HepG2 (cell line): ENCODE data around the gene MFF. TPM values are rescaled to one million over a fixed set of nuclear protein-coding genes. Genes with fewer than 3 reads are reported as not detected.

Experiments used
- CEBPG ChIP-seq: IDR thresholded peaks from 2 replicates; pipeline ENCODE4 v1.6.1; 2016
- CREM ChIP-seq, 2 experiments: sonication (generic) in 1 of 2; formaldehyde crosslinking in 1 of 2; IDR thresholded peaks; 2 replicates each; pipeline versions ENCODE4 v1.4.0 to v1.6.1; 2016 to 2020; ENCODE audit warnings: antibody characterized with exemption in 1 of 2, mild to moderate bottlenecking in 1 of 2, missing genetic modification reagents in 1 of 2
- CSRNP2 ChIP-seq: sonication (generic); formaldehyde crosslinking; conservative IDR thresholded peaks from 2 replicates; pipeline ENCODE4 v1.8.0; 2022; ENCODE audit warnings: low read depth, missing genetic modification reagents
- DMAP1 ChIP-seq: IDR thresholded peaks from 2 replicates; pipeline ENCODE4 v1.6.1; 2016
- EED ChIP-seq: sonication (generic); formaldehyde crosslinking; IDR thresholded peaks from 2 replicates; pipeline ENCODE4 v1.5.0; 2020; ENCODE audit warnings: mild to moderate bottlenecking, missing genetic modification reagents
- EZH2 ChIP-seq: conservative IDR thresholded peaks from 2 replicates; pipeline ENCODE4 v1.6.1; 2012; ENCODE audit warnings: mild to moderate bottlenecking, low read depth, low read length, moderate library complexity
- FOSL1 ChIP-seq: sonication (generic); formaldehyde crosslinking; IDR thresholded peaks from 2 replicates; pipeline ENCODE4 v1.9.0; 2021; ENCODE audit warnings: missing genetic modification reagents, borderline replicate concordance
- FOXC1 ChIP-seq: sonication (generic); formaldehyde crosslinking; IDR thresholded peaks from 2 replicates; pipeline ENCODE4 v1.8.0; 2022; ENCODE audit warnings: mild to moderate bottlenecking, missing genetic modification reagents, borderline replicate concordance
- KDM5A ChIP-seq: fragments of 200-600 bp; sonication (generic); IDR thresholded peaks from 2 replicates; pipeline ENCODE4 v1.7.0; 2018; ENCODE audit warnings: antibody characterized with exemption, mild to moderate bottlenecking, low read length, borderline replicate concordance
- MYC ChIP-seq: sonication (generic); formaldehyde crosslinking; IDR thresholded peaks from 2 replicates; pipeline ENCODE4 v1.9.0; 2021; ENCODE audit warnings: missing genetic modification reagents, borderline replicate concordance
- NFE2 ChIP-seq: sonication (generic); formaldehyde crosslinking; IDR thresholded peaks from 2 replicates; pipeline ENCODE4 v1.4.0; 2020; ENCODE audit warnings: missing genetic modification reagents
- PAXIP1 ChIP-seq: sonication (generic); formaldehyde crosslinking; conservative IDR thresholded peaks from 2 replicates; pipeline ENCODE4 v1.4.0; 2020; ENCODE audit warnings: mild to moderate bottlenecking, missing genetic modification reagents, moderate library complexity
- SKIL ChIP-seq: sonication (generic); formaldehyde crosslinking; IDR thresholded peaks from 2 replicates; pipeline ENCODE4 v1.8.0; 2022; ENCODE audit warnings: missing genetic modification reagents, mild to moderate bottlenecking, moderate library complexity, borderline replicate concordance
- ZGPAT ChIP-seq: IDR thresholded peaks from 2 replicates; pipeline ENCODE4 v1.6.1; 2016; ENCODE audit warnings: mild to moderate bottlenecking
- ZNF274 ChIP-seq: sonication (generic); formaldehyde crosslinking; IDR thresholded peaks from 2 replicates; pipeline ENCODE4 v1.5.1; 2020; ENCODE audit warnings: mild to moderate bottlenecking, missing genetic modification reagents
- ZNF326 ChIP-seq: sonication (generic); formaldehyde crosslinking; IDR thresholded peaks from 2 replicates; pipeline ENCODE4 v1.4.0; 2020; ENCODE audit warnings: missing genetic modification reagents, borderline replicate concordance
- ZNF615 ChIP-seq: sonication (generic); formaldehyde crosslinking; IDR thresholded peaks from 2 replicates; pipeline ENCODE4 v1.5.0; 2020; ENCODE audit warnings: mild to moderate bottlenecking, missing genetic modification reagents, borderline replicate concordance
- ZXDC ChIP-seq: sonication (generic); formaldehyde crosslinking; IDR thresholded peaks from 2 replicates; pipeline ENCODE4 v1.5.0; 2020; ENCODE audit warnings: mild to moderate bottlenecking, missing genetic modification reagents
- polyA plus RNA-seq, 8 experiments: library from polyadenylated mRNA; depleted of rRNA in 3 of 8; stranded (reverse) in 7 of 8; unstranded in 1 of 8; fragments of >200 nt; fragmentation: Illumina TruSeq in 4 of 8; extraction: Trizol in 4 of 8; gene quantifications; 2 replicates each; pipeline versions ENCODE4 v1.2.1 to v1.2.3, GENCODE V29; 2011 to 2016; ENCODE audit warnings: low read depth in 4 of 8, missing spikeins in 1 of 8, mixed read lengths in 1 of 8; ENCODE audit not compliant: insufficient read depth in 1 of 8
- total RNA-seq, 5 experiments: library from RNA; depleted of rRNA; stranded (reverse); fragments of >200 nt; fragmentation: Illumina TruSeq; extraction: Trizol; gene quantifications; 2 replicates each; pipeline ENCODE4 v1.2.3, GENCODE V29; 2016; ENCODE audit warnings: low read depth in 1 of 5

Gene MFF
- total and polyA plus RNA-seq, 2 of the 13 experiments (the other 11 are each of a cell fraction or from before 2014, with no cell fraction given) = 81.9 to 156 TPM

- TF ChIP-seq EZH2 (no peak), CREM (IDR thresholded peaks at IDR 0.05) (peak; percentile 39; the same call in 1 of the 2 replicates), CREM (CRISPR knock-in tag; IDR thresholded peaks at IDR 0.05) (no peak), ZNF615 (CRISPR knock-in tag) (no peak), KDM5A (no peak; the same call in 1 of the 2 replicates), ZNF326 (CRISPR knock-in tag) (no peak), SKIL (CRISPR knock-in tag) (no peak), FOXC1 (CRISPR knock-in tag) (no peak), ZNF274 (CRISPR knock-in tag) (no peak), DMAP1 (CRISPR knock-in tag) (peak; percentile 43; the same call in 1 of the 2 replicates), EED (CRISPR knock-in tag) (no peak), NFE2 (CRISPR knock-in tag) (no peak), PAXIP1 (peak; percentile 85), CSRNP2 (CRISPR knock-in tag) (no peak), CEBPG (CRISPR knock-in tag) (no peak), ZXDC (CRISPR knock-in tag) (no peak), ZGPAT (CRISPR knock-in tag) (no peak), MYC (no peak), FOSL1 (CRISPR knock-in tag) (no peak)
These were observed 13.1 kb upstream of the MFF start (continued) for GRCh38 chr2:227311861-227312506.
